ENCODE results near the gene KRT32. TPM values are rescaled to one million over a fixed set of nuclear protein-coding genes. Genes with fewer than 3 reads are reported as not detected.

Gene KRT32
- total RNA-seq, 1 experiment from 2014 or later = not detected

GRCh38 chr17:41504246-41504977 is 37.2 kb upstream of the KRT32 start:
- TF ChIP-seq, protein P1, sequence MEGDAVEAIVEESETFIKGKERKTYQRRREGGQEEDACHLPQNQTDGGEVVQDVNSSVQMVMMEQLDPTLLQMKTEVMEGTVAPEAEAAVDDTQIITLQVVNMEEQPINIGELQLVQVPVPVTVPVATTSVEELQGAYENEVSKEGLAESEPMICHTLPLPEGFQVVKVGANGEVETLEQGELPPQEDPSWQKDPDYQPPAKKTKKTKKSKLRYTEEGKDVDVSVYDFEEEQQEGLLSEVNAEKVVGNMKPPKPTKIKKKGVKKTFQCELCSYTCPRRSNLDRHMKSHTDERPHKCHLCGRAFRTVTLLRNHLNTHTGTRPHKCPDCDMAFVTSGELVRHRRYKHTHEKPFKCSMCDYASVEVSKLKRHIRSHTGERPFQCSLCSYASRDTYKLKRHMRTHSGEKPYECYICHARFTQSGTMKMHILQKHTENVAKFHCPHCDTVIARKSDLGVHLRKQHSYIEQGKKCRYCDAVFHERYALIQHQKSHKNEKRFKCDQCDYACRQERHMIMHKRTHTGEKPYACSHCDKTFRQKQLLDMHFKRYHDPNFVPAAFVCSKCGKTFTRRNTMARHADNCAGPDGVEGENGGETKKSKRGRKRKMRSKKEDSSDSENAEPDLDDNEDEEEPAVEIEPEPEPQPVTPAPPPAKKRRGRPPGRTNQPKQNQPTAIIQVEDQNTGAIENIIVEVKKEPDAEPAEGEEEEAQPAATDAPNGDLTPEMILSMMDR (IDR thresholded peaks at IDR 0.05; ENCODE audit: unreplicated experiment) = no peak
- intact Hi-C loops (cut with micrococcal nuclease) = no loop called here
- ChIA-PET CTCF (interaction anchor here (0.9 to 4.9 kb wide), 2 partner anchors 44 to 597 kb away, joined by 3 to 20 read pairs; no protein-coding TSS in a partner anchor), POLR2A (interaction anchor here (1.1 kb wide), 1 partner anchor 10 kb away, joined by 3 read pairs; no protein-coding TSS in a partner anchor)
- no TSS peak for BruUV-seq (replicated peaks)
- Mint-ChIP-seq H3K27me3 (ENCODE audit: insufficient read depth, unreplicated experiment) (no peaks in the 10 kb centered on the region), H3K4me1 (ENCODE audit: insufficient read depth, unreplicated experiment) (peaks cover 15% of the 10 kb centered on the region), H3K36me3 (ENCODE audit: insufficient read depth, unreplicated experiment) (no peaks in the 10 kb centered on the region), H3K27ac (ENCODE audit: low read depth, unreplicated experiment) (no peak overlapping the region), H3K9me3 (ENCODE audit: unreplicated experiment) (no peaks in the 10 kb centered on the region), H3K4me3 (ENCODE audit: unreplicated experiment) (no peak overlapping the region)
- DNase-seq (ENCODE audit: unreplicated experiment) = no peak

DNA sequence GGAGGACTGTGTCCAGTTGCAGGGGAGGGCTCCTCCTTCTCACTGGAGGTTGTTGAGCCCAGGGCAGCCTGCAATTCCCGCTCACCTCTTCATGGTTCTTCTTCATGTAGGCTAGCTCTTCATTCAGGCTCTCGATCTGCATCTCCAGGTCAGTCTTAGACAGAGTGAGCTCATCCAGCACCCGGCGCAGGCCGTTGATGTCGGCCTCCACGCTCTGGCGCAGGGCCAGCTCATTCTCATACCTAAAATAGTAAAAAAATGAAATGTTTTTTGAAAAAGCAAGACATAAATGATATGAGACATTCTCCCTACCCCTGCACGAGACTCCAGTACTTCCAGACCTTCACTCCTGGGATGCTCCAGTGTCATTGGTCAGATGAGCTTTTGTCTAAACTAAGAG is 36.0 kb upstream of the KRT32 start:
- no peaks in the 10 kb centered on the region for H3K36me3 Mint-ChIP-seq (ENCODE audit: insufficient read depth, unreplicated experiment)

GRCh38 chr17:41500131-41500911 is 33.1 kb upstream of the KRT32 start:
- DNase-seq (ENCODE audit: unreplicated experiment) = peak; percentile 68
- ChIA-PET POLR2A (interaction anchor here (0.9 to 2.1 kb wide), 3 partner anchors 18 to 48 kb away, joined by 3 to 7 read pairs (median 3); partner anchors contain the start of gene KRT15), CTCF (interaction anchor here (0.5 to 2.0 kb wide), 2 partner anchors 48 to 596 kb away, joined by 3 to 8 read pairs; no protein-coding TSS in a partner anchor)
- Mint-ChIP-seq H3K36me3 (ENCODE audit: insufficient read depth, unreplicated experiment) (no peaks in the 10 kb centered on the region), H3K4me3 (ENCODE audit: unreplicated experiment) (no peak overlapping the region), H3K4me1 (ENCODE audit: insufficient read depth, unreplicated experiment) (peaks cover 19% of the 10 kb centered on the region), H3K27ac (ENCODE audit: low read depth, unreplicated experiment) (no peak overlapping the region), H3K27me3 (ENCODE audit: insufficient read depth, unreplicated experiment) (no peaks in the 10 kb centered on the region), H3K9me3 (ENCODE audit: unreplicated experiment) (no peaks in the 10 kb centered on the region)
- no TSS peak for BruUV-seq (replicated peaks)
- TF ChIP-seq, protein P1 (IDR thresholded peaks at IDR 0.05; ENCODE audit: unreplicated experiment) = no peak
- intact Hi-C loops (cut with micrococcal nuclease) = no loop called here

More for the DNA sequence above, 36.0 kb upstream of the KRT32 start:
- CTCF ChIA-PET = interaction anchor here (0.6 to 4.9 kb wide), 2 partner anchors 46 to 632 kb away, joined by 3 to 20 read pairs; no protein-coding TSS in a partner anchor
- DNase-seq (ENCODE audit: unreplicated experiment) = no peak
- H3K27ac Mint-ChIP-seq (ENCODE audit: low read depth, unreplicated experiment) = no peak overlapping the region
- no peaks in the 10 kb centered on the region for H3K9me3 Mint-ChIP-seq (ENCODE audit: unreplicated experiment)
- H3K4me3 Mint-ChIP-seq (ENCODE audit: unreplicated experiment) = no peak overlapping the region
- POLR2A ChIA-PET = interaction anchor here (0.6 to 1.1 kb wide), 2 partner anchors 11 to 693 kb away, joined by 3 to 4 read pairs; no protein-coding TSS in a partner anchor
- no TSS peak for BruUV-seq (replicated peaks)
- TF ChIP-seq, protein P1 (IDR thresholded peaks at IDR 0.05; ENCODE audit: unreplicated experiment) = no peak
- intact Hi-C loops (cut with micrococcal nuclease) = no loop called here
- H3K27me3 Mint-ChIP-seq (ENCODE audit: insufficient read depth, unreplicated experiment) = no peaks in the 10 kb centered on the region
- H3K4me1 Mint-ChIP-seq (ENCODE audit: insufficient read depth, unreplicated experiment) = peaks cover 19% of the 10 kb centered on the region

DNA sequence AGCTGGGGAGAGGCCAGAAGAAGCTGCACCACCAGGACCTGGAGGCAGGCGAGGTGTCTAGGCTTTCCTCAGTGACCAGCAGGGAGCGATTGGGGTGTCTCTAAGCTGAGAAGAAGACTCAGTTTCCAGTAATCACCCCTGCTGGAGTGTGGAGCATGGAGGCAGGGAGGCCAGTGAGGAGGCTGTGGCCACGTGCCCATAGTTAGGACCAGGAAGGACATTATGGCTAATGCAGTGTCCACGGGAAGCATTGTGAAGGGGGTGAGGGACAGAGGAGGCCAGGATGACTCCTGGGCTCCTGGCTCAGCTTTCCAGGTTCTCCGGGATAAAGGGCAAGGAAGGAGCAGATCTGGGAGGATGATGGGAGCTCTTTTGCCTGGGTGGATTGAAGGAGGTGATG is 32.5 kb upstream of the KRT32 start:
- no peak for DNase-seq (ENCODE audit: unreplicated experiment)
- intact Hi-C loops (cut with micrococcal nuclease) = loop anchor here (5.0 kb wide), 1 partner anchor 163 kb away; no protein-coding TSS in a partner anchor
- Mint-ChIP-seq H3K4me3 (ENCODE audit: unreplicated experiment) (no peak overlapping the region), H3K27ac (ENCODE audit: low read depth, unreplicated experiment) (no peak overlapping the region), H3K27me3 (ENCODE audit: insufficient read depth, unreplicated experiment) (no peaks in the 10 kb centered on the region), H3K4me1 (ENCODE audit: insufficient read depth, unreplicated experiment) (peaks cover 19% of the 10 kb centered on the region), H3K9me3 (ENCODE audit: unreplicated experiment) (no peaks in the 10 kb centered on the region), H3K36me3 (ENCODE audit: insufficient read depth, unreplicated experiment) (no peaks in the 10 kb centered on the region)
- CTCF ChIA-PET = interaction anchor here (2.0 kb wide), 1 partner anchor 49 kb away, joined by 8 read pairs; no protein-coding TSS in a partner anchor
- POLR2A ChIA-PET = interaction anchor here (1.0 kb wide), 1 partner anchor 49 kb away, joined by 3 read pairs; no protein-coding TSS in a partner anchor
- no TSS peak for BruUV-seq (replicated peaks)
- TF ChIP-seq, protein P1 (IDR thresholded peaks at IDR 0.05; ENCODE audit: unreplicated experiment) = no peak
